ENCODE data around the gene ANO10. TPM values are rescaled to one million over a fixed set of nuclear protein-coding genes. Genes with fewer than 3 reads are reported as not detected.
"Not testable (repeated sequence)": the region's sequence is repeated elsewhere in the genome, so short reads cannot be mapped to it uniquely, and the experiment has no call there.

ANO10 gene
- polyA plus RNA-seq, 5 donors, result 32.5 to 39.3 (median 34.1) TPM

- no peak for DNase-seq
Observed at GRCh38 chr3:43632269-43632733, 10.5 kb upstream of the ANO10 start.

DNA sequence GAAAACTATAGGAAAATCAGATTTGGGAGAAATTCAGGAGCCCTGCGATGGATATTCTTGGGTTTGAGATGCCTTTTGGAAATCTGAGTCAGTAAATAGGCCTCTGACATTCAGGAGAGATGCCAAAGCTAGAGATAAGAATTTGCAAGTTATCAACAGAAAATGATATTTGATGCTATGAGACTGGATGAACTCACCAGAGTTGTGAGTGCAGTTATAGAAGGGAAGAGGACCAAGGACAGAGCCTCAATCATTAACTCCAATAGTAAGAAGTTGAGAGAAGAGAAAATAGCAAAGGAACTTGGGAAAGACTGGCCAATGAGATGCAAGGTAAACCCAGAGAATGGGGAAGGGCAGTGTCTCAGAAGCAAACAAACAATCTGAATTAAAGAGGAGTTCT lies 7.9 kb upstream of the ANO10 start:
- DNase-seq, result no peak

- no peak for DNase-seq
Observed at GRCh38 chr3:43629257-43629656, 7.4 kb upstream of the ANO10 start.

DNA sequence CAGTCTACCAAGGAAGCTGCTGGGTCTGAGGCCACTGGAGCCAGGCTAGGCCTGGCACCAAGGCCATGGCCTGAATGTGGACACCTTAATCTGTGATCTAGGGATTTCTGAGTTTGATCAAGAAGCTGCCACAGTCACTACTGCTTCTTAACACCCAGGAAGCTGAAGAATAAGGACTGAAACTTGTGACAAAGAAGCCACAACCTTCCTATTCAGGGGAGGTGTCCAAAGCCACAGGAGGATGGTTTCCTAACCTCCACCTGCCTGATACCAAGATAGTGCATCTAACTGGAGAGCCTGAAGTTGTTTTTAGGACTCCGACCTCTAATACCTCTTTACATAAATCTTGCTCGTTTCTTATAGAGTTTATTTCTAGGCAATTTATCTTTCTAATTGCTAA lies 5.5 kb upstream of the ANO10 start:
- DNase-seq, result no peak

- no peak for DNase-seq
Observed at GRCh38 chr3:43624619-43625305, 3.0 kb upstream of the ANO10 start.

- peak; percentile 12 to 23 for DNase-seq
Observed at GRCh38 chr3:43620831-43621655, 768 bp downstream of the ANO10 start.

GRCh38 chr3:43619588-43619987 lies 2.2 kb downstream of the ANO10 start:
- DNase-seq, result no peak

GRCh38 chr3:43618142-43618541 lies 3.7 kb downstream of the ANO10 start:
- DNase-seq, result no peak

GRCh38 chr3:43616034-43616433 lies 5.8 kb downstream of the ANO10 start:
- no peak for DNase-seq

GRCh38 chr3:43615133-43615532 lies 6.7 kb downstream of the ANO10 start:
- no peak for DNase-seq

- DNase-seq, result no peak
Observed at GRCh38 chr3:43613976-43614375, 7.8 kb downstream of the ANO10 start.

DNA sequence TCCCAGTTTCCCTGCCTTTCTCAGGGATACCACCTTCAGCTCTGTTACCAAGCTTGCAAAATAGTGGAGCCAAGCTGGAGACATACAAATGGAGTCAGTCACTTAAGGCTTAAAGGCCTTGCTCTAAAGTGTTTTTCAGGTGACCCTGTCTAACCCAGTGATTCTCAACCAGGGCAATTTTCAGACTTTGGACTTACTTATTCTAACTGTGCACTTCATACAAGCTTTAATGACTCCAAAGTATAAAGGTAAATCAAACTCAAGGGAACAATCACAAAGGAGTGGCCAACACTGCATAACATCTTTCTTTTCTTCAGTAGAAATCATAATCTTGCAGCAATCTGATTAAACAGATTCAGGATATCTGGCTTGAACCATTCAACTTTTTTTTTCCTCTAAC lies 9.4 kb downstream of the ANO10 start:
- no peak for DNase-seq

DNA sequence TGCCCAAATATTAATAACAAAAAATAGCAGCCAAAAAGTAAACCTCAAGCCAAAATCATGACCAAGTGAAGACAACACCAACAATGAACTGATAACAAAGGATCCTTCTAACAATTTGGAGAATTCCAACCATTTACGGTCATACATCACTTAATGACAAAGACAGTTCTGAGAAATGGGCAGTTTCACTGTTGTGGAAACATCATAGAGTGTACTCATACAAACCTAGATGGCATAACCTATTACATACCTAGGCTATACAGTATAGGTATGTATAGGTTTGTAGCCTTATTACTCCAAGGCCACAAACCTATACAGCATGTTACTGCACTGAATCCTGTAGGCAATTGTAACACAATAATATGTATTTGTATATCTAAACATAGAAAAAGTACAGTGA lies 12.4 kb downstream of the ANO10 start:
- no peak for DNase-seq

GRCh38 chr3:43608751-43609150 lies 13.1 kb downstream of the ANO10 start:
- DNase-seq, result no peak

GRCh38 chr3:43606284-43606683 lies 15.5 kb downstream of the ANO10 start:
- no peak for DNase-seq

- not testable (repeated sequence) for DNase-seq
Observed at GRCh38 chr3:43599959-43600358, 21.9 kb downstream of the ANO10 start.

DNA sequence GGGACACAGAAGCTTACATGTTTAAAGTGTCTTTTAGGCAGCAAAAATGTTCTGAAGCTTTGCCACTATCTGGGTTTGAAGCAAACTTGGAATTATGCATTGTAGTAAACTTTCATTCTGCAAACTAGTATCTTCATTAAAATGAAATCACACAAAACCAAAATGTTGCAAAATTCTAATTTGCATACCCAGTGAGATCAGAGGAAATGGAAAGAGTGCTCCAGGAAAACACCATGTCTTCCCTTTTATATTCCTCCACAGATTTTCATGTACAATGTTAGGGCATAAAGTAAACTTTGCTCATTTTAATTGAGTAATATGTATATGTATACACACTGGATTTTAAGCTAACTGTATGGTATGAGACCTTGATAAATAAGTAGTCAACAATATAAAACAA lies 23.9 kb downstream of the ANO10 start:
- DNase-seq, result no peak

DNA sequence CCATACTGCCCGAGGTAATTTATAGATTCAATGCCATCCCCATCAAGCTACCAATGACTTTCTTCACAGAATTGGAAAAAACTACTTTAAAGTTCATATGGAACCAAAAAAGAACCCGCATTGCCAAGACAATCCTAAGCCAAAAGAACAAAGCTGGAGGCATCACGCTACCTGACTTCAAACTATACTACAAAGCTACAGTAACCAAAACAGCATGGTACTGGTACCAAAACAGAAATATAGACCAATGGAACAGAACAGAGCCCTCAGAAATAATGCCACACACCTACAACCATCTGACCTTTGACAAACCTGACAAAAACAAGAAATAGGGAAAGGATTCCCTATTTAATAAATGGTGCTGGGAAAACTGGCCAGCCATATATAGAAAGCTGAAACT lies 25.6 kb downstream of the ANO10 start:
- DNase-seq, result not testable (repeated sequence)

DNA sequence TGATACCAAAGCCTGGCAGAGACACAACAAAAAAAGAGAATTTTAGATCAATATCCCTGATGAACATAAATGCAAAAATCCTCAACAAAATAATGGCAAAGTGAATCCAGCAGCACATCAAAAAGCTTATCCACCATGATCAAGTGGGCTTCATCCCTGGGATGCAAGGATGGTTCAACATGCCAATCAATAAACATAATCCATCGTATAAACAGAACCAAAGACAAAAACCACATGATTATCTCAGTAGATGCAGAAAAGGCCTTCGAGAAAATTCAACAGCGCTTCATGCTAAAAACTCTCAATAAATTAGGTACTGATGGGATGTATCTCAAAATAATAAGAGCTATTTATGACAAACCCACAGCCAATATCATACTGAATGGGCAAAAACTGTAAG lies 26.5 kb downstream of the ANO10 start:
- not testable (repeated sequence) for DNase-seq

DNA sequence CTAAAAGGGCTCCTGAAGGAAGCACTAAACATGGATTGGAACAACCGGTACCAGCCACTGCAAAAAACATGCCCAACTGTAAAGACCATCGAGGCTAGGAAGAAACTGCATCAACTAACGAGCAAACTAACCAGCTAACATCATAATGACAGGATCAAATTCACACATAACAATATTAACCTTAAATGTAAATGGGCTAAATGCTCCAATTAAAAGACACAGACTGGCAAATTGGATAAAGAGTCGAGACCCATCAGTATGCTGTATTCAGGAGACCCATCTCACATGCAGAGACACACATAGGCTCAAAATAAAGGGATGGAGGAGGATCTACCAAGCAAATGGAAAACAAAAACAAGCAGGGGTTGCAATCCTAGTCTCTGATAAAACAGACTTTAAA lies 28.2 kb downstream of the ANO10 start:
- DNase-seq, result not testable (repeated sequence)

- DNase-seq, result not testable (repeated sequence)
Observed at GRCh38 chr3:43591866-43592265, 29.9 kb downstream of the ANO10 start.

DNA sequence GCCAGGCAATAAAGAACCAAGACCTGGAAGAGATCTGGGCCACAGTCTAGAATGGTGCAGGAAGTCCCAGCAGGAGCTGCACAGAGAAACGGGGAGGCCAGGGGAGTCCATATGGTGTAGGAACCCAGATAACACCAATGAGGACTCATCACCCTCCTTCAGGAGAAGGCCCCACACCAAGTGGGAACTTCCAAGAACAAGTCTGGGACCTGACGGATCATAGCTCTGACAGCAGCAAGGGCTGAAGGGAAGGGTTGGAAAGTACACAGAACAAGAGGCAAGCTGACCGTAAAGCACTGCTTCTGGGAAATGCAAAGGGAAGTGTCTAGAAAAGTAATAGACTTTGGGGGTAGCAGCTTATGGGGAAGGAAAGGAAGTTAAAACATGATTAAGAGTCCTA lies 34.5 kb downstream of the ANO10 start:
- no peak for DNase-seq

All from right lung (tissue), 5 donors.